Effector memory CD8-positive, alpha-beta T cell (primary cell): ENCODE results near the gene RAP1B.
A peak's percentile ranks its signal among the peaks of the same experiment; 100 is the strongest.

Experiments
- ATAC-seq: fragments of 150-1000 bp; cut with Tn5 transposase; replicated peaks from 2 replicates; pipeline ENCODE4 v1.10.0; 2021; ENCODE audit warnings: mild to moderate bottlenecking, moderate library complexity
- DNase-seq, 3 experiments: peaks; one replicate each; pipeline ENCODE4 v3.0.0; 2021
- H3K27ac Mint-ChIP-seq, 2 donors: one replicate each; pipeline ENCODE4 v1.8.0; 2022; ENCODE audit warnings: mild to moderate bottlenecking in 2 of 2, mixed read lengths in 2 of 2, moderate library complexity in 2 of 2
- H3K27me3 Mint-ChIP-seq, 2 donors: one replicate each; pipeline ENCODE4 v1.8.0; 2022; ENCODE audit warnings: mixed read lengths in 2 of 2
- H3K36me3 Mint-ChIP-seq: one replicate; pipeline ENCODE4 v1.8.0; 2022; ENCODE audit warnings: mild to moderate bottlenecking, moderate library complexity, mixed read lengths; ENCODE audit not compliant: insufficient read depth
- H3K4me1 Mint-ChIP-seq, 2 donors: one replicate each; pipeline ENCODE4 v1.8.0; 2022; ENCODE audit warnings: low read depth in 2 of 2, mixed read lengths in 2 of 2
- H3K4me3 Mint-ChIP-seq, 2 donors: one replicate each; pipeline ENCODE4 v1.8.0; 2022; ENCODE audit warnings: mild to moderate bottlenecking in 2 of 2, mixed read lengths in 2 of 2, moderate library complexity in 2 of 2
- H3K9me3 Mint-ChIP-seq, 2 donors: one replicate each; pipeline ENCODE4 v1.8.0; 2022; ENCODE audit warnings: mixed read lengths in 2 of 2

The RAP1B gene

DNA sequence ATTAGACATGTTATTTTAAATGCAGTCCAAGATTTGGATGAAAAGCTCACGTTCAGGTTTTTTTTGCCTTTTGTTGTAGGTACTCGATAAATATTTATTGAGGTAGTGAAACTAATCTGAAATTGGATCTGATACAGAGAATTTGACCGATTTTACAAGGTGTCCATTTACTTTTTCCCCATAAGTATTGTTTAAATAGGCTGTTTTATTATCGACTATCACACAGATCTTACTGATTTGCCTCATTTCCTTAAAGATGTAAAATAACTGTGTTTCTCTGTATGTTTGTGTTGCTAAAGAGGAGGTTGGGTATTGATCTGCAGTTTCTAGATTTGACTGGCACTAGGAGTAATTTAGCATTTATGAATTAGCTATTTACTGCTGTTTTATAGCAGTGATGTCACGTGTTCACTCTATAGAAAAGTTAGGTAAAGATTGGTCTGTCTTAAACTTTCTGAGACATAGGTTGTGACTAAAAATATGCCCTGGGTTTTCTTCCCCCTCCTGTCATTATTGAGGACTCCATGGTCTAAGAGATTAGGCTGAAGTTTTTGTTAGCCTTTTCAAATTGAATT is 3.5 kb downstream of the RAP1B start:
- ATAC-seq = no peak
- Mint-ChIP-seq H3K36me3 (peaks cover 81% of the 10 kb centered on the region), H3K4me1 (peaks cover 41 to 59% of the 10 kb centered on the region in 2 donors)

DNA sequence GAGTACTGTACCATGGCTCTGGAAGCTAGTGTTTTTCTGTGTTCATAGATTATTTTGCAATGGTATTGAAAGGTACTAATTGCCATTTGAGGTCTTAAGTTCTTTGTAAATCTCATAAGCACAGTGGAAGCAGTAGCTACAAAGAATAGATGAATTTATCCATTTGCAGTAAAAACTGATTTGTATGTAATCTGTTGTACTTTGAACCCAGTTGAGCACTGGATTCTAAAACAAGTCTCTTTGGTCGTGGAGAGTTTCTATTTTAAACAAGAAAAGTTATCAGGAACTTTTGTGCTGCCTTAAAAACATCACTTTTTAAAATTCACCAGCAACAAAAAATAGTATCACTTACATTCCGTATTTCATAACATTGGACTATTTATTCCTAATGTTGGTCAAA is 4.1 kb downstream of the RAP1B start:
- peaks cover 85% of the 10 kb centered on the region for H3K36me3 Mint-ChIP-seq
- ATAC-seq = no peak

More for the DNA sequence above, 3.5 kb downstream of the RAP1B start:
- Mint-ChIP-seq H3K27ac (peak overlapping the region; percentile 95 to 97), H3K27me3 (no peaks in the 10 kb centered on the region), H3K9me3 (no peaks in the 10 kb centered on the region), H3K4me3 (peak overlapping the region; percentile 97 to 99)
- no peak for DNase-seq

DNA sequence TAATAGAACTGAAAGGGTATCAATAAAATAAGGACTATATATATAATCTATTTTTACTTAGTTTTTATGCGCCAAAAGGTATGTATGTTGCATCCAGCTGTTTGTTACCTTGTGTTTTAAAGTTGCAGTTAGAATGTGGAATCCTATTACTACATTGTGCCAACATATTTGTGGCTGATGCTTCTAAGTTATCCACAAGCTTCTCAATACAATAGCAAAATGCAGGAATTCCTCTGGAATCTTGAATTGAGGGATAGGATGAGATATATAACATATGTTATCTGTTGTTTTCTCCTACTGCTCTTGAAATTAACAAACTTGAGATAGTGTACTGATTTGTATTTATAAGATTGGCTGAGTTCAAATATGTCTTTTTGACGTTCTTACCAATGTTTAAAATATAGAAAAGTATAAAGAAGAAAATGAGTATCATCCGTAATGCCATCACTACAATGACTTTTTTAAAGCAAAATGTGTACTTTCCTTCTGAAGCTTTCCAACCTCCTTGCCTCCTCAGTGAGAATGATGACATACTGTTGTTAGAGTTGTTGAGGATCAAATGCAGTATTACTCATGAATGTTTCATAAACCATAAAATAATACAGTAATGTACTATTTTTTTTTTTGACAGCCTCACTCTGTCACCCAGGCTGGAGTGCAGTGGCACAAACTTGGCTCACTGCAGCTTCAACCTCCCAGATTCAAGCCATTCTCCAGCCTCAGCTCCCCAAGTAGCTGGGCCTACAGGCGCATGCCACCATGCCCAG is 6.6 kb downstream of the RAP1B start:
- Mint-ChIP-seq H3K4me1 (peaks cover 59 to 75% of the 10 kb centered on the region in 2 donors), H3K27ac (peak overlapping the region; percentile 46 to 63), H3K36me3 (peaks cover 66% of the 10 kb centered on the region), H3K27me3 (no peaks in the 10 kb centered on the region), H3K4me3 (peak overlapping the region; percentile 70 to 71), H3K9me3 (no peaks in the 10 kb centered on the region)
- DNase-seq (no peak), ATAC-seq (no peak)

More for the DNA sequence above, 4.1 kb downstream of the RAP1B start:
- no peaks in the 10 kb centered on the region for H3K9me3 Mint-ChIP-seq
- peaks cover 43 to 61% of the 10 kb centered on the region in 2 donors for H3K4me1 Mint-ChIP-seq
- no peaks in the 10 kb centered on the region for H3K27me3 Mint-ChIP-seq
- no peak for DNase-seq
- H3K27ac Mint-ChIP-seq = peak overlapping the region; percentile 95 to 97
- H3K4me3 Mint-ChIP-seq = peak overlapping the region; percentile 97 to 99

DNA sequence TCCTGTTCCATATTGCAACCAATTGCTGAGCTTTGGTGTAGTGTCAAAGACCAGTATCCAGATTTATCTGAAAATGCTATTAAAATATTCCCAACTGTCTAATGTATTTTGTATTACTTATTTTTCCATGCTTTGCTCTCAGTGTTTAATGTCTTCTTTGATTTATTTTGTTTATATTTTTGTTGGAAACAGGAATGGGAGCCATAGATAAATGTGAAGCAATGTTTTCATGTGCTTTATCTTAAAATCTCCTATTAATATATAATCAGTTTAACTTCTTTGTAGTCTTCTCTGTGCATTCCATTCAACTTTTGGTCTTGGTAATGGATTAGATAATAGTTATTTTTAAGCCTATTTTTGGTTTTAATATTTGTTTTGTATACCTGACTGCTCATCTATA is 8.8 kb downstream of the RAP1B start:
- ATAC-seq (no peak), DNase-seq (no peak)
- peak overlapping the region; percentile 71 to 73 for H3K4me3 Mint-ChIP-seq
- H3K9me3 Mint-ChIP-seq = no peaks in the 10 kb centered on the region
- H3K36me3 Mint-ChIP-seq = peaks cover 62% of the 10 kb centered on the region
- H3K27ac Mint-ChIP-seq = peak overlapping the region; percentile 15 to 93
- H3K27me3 Mint-ChIP-seq = no peaks in the 10 kb centered on the region
- H3K4me1 Mint-ChIP-seq = peaks cover 63 to 79% of the 10 kb centered on the region in 2 donors

DNA sequence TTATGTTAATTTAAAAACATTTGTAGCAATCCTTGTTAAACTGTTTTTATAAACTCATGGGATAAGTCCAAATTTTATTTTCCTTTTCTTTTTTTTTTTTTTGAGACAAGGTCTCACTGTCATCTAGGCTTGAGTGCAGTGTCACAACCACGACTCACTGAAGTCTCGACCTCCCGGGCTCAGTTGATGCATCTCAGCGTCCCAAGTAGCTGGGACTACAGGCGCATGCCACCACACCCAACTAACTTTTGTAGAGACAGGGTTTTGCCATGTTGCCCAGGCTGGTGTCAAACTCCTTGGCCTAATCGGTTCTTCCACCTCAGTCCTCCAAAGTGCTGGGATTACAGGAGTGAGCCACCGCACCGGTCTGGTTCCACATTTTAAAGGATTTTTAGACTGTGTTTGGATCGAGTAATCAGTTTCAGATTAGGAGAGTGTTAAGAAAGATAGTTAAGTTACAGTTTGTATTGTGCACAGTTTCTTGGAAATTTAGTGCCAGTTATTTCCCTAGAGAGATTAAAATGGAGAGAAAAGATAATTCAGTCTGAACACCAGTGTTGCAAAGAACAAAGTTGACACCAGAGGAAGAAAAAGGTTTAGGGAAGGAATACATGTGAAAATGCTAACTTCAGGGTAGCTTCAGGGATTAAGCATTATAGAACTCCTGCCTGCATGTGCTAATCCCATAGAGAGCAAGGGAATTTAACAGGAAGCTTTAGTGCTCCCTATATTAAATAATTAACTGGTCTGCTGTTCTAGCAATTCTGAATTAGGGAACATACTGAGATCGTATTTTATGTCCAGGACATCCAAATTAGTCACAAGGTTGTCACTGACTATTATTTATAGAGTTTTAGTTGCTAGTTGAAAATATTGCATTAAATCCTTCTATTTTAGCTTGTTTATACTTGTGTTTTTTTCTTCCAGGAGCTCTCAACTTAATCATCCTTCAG is 10.1 kb downstream of the RAP1B start:
- H3K27me3 Mint-ChIP-seq = no peaks in the 10 kb centered on the region
- DNase-seq (no peak), ATAC-seq (no peak)
- peaks cover 0 to 2% of the 10 kb centered on the region in 2 donors for H3K9me3 Mint-ChIP-seq
- H3K36me3 Mint-ChIP-seq = peaks cover 62% of the 10 kb centered on the region
- peaks cover 62 to 77% of the 10 kb centered on the region in 2 donors for H3K4me1 Mint-ChIP-seq
- H3K27ac Mint-ChIP-seq = peak overlapping the region; percentile 15 to 93
- peak overlapping the region; percentile 71 to 73 for H3K4me3 Mint-ChIP-seq

DNA sequence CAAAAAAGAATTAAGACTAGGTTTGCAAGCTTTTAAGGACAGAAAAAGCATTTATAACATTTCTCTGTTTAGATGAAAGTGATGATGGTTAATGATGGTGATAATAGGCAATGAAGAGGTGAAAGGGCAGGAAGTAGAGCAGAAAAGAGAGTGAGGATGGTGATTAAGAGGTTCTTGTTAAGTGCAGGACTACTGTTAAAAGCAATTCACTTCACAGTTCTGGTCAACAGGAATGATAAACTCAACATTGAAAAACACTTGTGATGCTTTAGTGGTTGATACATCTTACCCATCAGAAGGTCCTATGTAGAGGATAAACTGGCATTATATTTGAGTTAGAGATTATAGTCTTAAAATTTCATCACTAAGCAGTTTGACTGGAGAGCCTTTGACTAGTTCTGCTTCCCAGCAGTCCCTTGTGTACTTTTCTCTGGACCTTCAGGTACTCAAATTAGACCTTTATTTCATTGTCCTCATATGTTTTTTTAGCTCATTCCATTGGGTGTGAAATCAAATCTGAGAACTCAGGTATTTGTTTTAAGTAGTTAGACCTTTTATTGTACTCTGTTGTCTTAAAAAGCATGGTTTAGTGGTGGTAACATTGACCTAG is 10.9 kb downstream of the RAP1B start:
- Mint-ChIP-seq H3K36me3 (peaks cover 62% of the 10 kb centered on the region), H3K27ac (peak overlapping the region; percentile 15 to 93), H3K4me1 (peaks cover 65 to 81% of the 10 kb centered on the region in 2 donors), H3K27me3 (no peaks in the 10 kb centered on the region), H3K9me3 (peaks cover 0 to 2% of the 10 kb centered on the region in 2 donors), H3K4me3 (peak overlapping the region; percentile 71 to 73)
- ATAC-seq = peak; percentile 50
- no peak for DNase-seq

DNA sequence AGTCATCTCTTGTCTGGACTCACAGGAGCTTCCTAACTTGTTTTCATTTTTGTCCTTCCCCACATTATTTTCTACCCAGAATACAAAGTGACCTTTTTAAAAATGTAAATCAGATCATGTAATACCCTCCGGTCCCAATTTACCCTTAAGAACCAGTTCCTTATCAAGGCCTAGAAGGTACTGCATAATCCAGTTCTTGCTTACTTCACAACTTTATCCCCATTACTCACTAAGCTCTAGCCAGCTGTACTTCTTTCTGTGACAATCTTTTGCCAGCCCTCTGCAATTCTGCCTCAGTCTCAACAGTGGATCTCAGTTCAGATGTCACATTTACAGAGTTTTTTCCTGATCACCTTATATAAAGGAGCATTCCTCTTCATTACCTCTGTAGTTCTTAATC is 11.6 kb downstream of the RAP1B start:
- DNase-seq (no peak), ATAC-seq (peak; percentile 28)
- Mint-ChIP-seq H3K27ac (peak overlapping the region; percentile 15 to 93), H3K4me1 (peaks cover 68 to 86% of the 10 kb centered on the region in 2 donors), H3K9me3 (peaks cover 0 to 2% of the 10 kb centered on the region in 2 donors), H3K4me3 (peak overlapping the region; percentile 71 to 73), H3K36me3 (peaks cover 65% of the 10 kb centered on the region), H3K27me3 (no peaks in the 10 kb centered on the region)

DNA sequence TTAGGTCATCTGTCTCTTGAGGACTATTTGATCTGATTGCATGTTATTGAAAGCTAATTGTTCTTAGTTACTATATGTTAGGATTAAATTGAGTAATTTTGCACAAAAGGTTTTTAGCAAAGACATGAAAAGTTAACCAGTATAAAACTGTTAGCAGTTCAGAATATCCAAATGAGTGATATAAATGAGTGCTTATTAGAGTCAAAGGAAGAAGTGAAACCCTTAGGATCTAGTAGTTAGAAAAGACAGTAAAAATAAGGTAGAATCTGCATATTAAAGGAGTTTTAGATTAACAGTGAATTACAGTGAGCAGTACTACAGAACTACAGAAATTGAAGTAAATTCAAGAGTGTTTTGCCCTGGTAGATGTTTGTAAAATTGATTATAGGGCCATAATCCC is 12.4 kb downstream of the RAP1B start:
- peak overlapping the region; percentile 71 to 73 for H3K4me3 Mint-ChIP-seq
- peak overlapping the region; percentile 15 to 93 for H3K27ac Mint-ChIP-seq
- DNase-seq (no peak), ATAC-seq (no peak)
- peaks cover 0 to 2% of the 10 kb centered on the region in 2 donors for H3K9me3 Mint-ChIP-seq
- H3K4me1 Mint-ChIP-seq = peaks cover 64 to 88% of the 10 kb centered on the region in 2 donors
- peaks cover 68% of the 10 kb centered on the region for H3K36me3 Mint-ChIP-seq
- H3K27me3 Mint-ChIP-seq = no peaks in the 10 kb centered on the region

DNA sequence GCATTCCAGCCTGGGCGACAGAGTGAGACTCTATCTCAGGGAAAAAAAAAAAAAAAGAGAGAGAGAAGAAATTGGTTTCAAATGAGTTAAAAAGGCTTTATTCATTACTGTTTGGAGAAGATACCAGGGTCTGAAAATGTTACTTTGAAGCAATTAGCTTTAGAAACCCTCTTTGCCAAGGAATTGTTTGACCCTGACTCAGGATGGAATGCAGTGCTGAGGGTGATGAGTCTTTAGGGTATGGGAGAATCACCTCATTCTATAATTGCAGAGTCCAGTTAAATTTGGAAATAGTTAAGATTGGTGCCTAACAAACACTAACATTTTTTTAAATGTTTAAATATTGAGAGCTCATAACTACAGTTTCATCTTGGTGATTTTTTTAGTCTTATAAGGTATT is 13.3 kb downstream of the RAP1B start:
- Mint-ChIP-seq H3K27ac (peak overlapping the region; percentile 15 to 93), H3K9me3 (peaks cover 0 to 2% of the 10 kb centered on the region in 2 donors), H3K4me1 (peaks cover 61 to 85% of the 10 kb centered on the region in 2 donors), H3K4me3 (peak overlapping the region; percentile 71 to 73), H3K27me3 (no peaks in the 10 kb centered on the region), H3K36me3 (peaks cover 69% of the 10 kb centered on the region)
- no peak for DNase-seq
- no peak for ATAC-seq

DNA sequence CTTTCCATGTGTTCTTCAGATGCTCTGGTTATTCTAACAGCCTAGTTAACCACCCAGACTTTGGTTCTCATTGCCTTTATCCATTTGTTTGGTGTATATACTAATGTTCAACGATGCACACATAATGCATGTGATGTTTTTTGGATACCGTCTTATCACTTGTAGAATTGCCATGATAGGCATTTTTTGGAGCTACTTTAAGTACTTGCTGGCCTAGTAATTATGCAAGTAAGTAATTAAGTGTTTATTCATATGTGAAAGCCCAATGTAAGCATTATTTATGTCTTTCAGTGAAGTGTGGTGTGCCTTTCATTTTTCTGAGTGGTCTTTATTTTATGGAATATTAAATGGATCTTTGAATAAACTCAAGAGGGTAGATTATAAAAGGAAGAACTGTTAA is 14.2 kb downstream of the RAP1B start:
- no peak for ATAC-seq
- Mint-ChIP-seq H3K9me3 (peaks cover 0 to 2% of the 10 kb centered on the region in 2 donors), H3K27ac (peak overlapping the region in 1 of 2 donors; percentile 8), H3K27me3 (no peaks in the 10 kb centered on the region), H3K4me3 (peak overlapping the region; percentile 24 to 71), H3K4me1 (peaks cover 59 to 88% of the 10 kb centered on the region in 2 donors), H3K36me3 (peaks cover 70% of the 10 kb centered on the region)
- DNase-seq = no peak

DNA sequence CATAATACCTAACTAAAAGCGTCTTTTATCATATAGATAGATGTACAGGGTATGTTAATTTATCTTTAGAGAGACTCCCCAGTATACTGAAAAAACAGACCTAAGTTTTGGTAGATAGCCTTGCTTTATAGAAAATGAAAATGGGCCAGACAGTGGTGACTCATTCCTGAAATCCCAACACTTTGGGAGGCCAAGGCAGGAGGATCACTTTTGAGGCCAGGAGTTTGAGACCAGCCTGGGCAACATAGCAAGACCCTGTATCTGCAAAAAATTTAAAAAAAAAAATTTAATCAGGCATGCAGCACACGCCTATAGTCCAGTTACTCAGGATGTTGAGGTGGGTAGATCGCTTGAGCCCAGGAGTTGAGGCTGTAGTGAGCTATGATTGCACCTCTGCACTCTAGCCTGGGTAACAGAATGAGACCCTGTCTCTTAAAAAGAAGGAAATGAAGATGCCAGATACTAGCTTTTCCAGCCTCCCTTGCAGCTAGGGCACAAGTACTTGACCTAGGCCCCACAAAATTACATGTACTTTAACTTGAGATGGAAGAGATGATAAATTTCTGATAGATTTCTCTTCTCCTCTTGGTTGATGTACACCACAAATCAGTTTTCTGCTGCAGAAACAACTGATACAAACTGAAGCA is 17.1 kb downstream of the RAP1B start:
- ATAC-seq = no peak
- Mint-ChIP-seq H3K9me3 (peaks cover 0 to 2% of the 10 kb centered on the region in 2 donors), H3K4me3 (peak overlapping the region in 1 of 2 donors; percentile 55), H3K4me1 (peaks cover 53 to 83% of the 10 kb centered on the region in 2 donors), H3K36me3 (peaks cover 84% of the 10 kb centered on the region), H3K27me3 (no peaks in the 10 kb centered on the region), H3K27ac (peak overlapping the region; percentile 29 to 83)
- no peak for DNase-seq

DNA sequence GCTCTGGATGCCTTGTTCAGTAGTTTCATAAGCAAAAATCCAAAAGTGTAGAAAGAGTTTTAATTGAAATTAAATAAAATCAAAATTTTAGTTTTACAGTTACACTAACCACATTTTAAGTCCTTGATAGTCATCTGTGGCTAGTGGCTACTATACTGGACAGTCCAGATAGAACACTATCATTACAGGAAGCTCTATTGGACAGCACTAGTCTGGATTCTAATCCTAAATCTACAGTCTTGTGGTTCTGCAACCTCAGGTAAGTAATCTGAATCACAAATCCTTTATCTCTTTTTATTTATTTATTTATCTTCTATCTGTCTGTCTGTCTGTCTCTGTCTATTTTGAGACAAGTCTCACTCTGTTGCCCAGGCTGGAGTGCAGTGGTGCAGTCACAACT is 18.0 kb downstream of the RAP1B start:
- H3K4me1 Mint-ChIP-seq = peaks cover 53 to 83% of the 10 kb centered on the region in 2 donors
- ATAC-seq (peak; percentile 19), DNase-seq (no peak)
- peak overlapping the region; percentile 52 to 54 for H3K4me3 Mint-ChIP-seq
- H3K27ac Mint-ChIP-seq = peak overlapping the region; percentile 73 to 83
- peaks cover 80% of the 10 kb centered on the region for H3K36me3 Mint-ChIP-seq
- H3K9me3 Mint-ChIP-seq = peaks cover 0 to 2% of the 10 kb centered on the region in 2 donors
- H3K27me3 Mint-ChIP-seq = no peaks in the 10 kb centered on the region
